NCI-H2196 treated with DMSO at 0.1 percent for 48 hours (cell line): Measurements from ENCODE around the gene FKBP1A.
"Not testable (repeated sequence)": the region's sequence is repeated elsewhere in the genome, so short reads cannot be mapped to it uniquely, and the experiment has no call there.

ENCODE experiments used
- DNase-seq: peaks from one replicate; lab custom pipeline; 2025; ENCODE audit not compliant: unreplicated experiment; lab: John Stamatoyannopoulos, UW

Gene FKBP1A

DNA sequence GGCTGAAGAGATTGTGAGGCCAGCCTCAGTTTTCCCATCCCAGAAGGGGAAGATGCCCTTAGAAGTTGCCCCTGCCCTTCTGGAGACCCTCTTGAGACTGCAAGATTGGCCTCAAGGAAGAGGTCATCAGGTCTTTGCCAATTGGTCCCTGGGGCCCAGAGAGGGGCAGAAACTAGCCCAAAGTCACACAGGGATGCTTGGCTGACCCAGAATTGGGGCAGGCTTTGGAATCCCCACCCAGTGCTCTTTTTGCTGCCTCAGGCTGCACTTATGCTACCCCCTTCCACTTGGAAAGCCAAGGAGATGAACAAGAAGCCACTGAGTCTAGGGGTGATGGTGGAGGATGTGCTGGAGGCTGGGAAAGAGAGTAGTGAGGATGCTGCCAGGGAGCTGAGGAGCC is 24.9 kb upstream of the FKBP1A start:
- DNase-seq = no peak

DNA sequence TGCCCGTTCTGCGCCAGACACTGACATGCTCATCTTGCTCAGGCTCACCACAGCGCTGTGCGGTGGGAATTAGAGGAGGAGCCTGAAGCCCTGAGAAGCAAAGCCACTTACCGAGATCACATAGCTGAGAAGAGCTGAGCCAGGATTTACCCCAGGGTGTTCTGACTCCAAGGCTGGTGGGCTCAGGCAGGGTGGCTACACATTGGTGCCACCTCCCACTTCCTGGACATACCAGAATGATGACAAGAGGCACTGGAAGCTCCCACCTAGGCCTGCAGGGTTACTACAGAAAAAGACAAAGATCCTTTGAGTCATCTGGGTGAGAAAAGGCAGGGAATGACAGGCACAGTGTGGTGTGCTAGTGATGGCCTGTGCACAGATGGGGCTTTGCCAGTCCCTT is 24.4 kb upstream of the FKBP1A start:
- DNase-seq = no peak

- no peak for DNase-seq
Observed at GRCh38 chr20:1415667-1416468, 23.0 kb upstream of the FKBP1A start.

- no peak for DNase-seq
Observed at GRCh38 chr20:1414982-1415381, 22.1 kb upstream of the FKBP1A start.

DNA sequence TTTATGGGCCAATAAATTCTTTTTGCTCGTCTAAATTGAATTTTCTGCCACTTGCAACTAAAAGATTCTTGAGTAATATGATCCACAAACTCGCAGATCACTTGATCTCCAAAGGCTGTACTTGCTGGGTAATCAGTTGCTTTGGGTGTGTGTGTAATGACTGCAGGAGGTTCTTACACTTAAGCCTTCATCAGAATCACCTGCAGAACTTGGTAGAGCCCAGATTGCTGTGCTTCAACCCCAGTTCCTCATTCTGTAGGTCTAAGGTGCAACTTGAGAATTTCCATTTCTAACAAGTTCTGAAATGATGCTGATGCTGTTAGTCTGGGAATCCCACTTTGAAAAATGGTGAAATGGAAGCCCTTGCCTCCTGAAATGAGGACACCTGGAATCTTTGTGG is 12.9 kb upstream of the FKBP1A start:
- no peak for DNase-seq

DNA sequence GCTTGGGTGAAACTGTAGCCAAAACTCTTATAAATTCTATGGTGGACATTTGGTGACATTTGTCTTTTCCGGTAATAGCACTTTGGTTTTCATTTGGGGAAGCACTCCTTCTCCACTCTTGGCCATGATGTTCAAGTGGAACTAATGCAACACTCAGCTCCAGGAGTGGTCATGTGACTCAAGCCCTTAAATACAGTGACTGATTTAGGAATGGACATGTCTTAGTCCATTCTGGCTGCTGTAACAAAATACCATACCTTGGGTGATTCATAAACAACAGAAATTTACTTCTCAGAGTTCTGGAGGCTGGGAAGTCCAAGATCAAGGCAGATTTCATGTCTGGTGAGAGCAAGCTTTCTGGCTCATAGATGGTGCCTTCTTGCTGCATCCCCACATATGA is 10.8 kb upstream of the FKBP1A start:
- no peak for DNase-seq

DNA sequence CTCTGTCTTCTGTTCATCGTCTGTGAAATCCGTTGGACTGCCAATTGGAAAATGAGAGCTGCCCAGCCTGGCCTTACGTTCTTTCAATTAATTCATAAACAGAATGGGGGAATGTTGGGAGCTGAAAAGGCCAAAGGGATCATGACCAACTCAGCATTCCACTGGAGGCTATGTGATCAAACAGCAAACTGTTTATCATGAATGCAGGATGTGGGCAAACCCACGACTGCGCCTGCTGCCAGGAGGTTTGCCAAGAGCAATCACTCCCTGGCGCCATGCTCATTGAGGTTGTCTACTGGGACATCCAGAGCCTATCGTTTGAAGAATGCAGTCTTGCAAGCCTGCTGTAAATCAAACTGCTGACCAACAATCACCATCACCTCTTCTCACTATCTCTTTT is 9.3 kb upstream of the FKBP1A start:
- DNase-seq = no peak

DNA sequence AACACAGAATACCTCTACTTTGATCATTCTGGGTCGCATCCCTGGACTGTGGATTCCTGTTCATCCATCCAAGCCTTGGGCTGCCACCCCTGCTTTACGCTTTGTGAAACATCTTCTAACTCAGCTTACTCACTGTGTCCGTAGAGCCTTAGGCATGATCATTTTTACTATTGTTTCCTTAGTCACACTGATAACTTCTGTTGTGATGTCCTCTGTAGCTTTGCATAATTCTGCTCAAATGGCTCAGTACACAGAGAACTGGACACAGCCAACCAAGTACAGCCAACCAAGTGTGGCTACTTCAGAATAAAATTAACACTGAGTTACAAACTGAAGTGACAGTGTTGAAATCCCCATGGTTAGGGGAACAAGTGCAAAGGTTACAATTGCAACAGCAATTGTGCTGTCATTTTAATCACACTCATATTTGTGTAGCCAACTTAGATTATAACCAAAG is 8.6 kb upstream of the FKBP1A start:
- no peak for DNase-seq

DNA sequence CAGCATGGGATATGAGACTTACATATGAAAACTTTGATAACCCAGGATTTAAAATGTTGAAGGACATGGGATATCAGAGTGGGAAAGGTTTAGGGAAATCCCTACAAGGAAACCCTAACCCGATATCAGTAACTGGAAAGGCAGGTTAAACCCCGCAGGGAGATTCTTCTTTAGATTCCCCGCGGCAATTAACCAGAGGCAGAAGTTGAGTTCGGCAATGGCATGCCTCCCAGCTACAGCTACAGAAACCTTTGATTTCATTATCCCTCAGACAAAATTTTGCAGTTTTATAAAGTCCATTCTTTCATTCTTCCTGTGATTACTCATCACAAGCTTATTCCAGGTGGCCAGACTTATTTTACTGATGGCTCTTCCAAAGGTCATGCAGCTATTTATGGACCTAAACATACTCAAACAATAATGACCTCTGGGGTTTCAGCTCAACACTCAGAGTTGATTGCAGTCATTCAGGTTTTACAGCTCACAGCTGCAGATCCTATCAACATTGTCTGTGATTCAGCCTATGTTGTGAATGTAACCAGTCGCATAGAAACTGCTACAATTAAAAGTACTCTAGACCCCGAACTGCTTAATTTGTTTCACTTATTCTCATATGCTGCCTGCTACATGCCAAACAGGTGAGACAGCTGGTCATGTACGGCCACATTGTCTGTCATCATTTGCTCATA is 7.0 kb upstream of the FKBP1A start:
- DNase-seq = not testable (repeated sequence)

- not testable (repeated sequence) for DNase-seq
Observed at GRCh38 chr20:1398185-1398584, 5.3 kb upstream of the FKBP1A start.

DNA sequence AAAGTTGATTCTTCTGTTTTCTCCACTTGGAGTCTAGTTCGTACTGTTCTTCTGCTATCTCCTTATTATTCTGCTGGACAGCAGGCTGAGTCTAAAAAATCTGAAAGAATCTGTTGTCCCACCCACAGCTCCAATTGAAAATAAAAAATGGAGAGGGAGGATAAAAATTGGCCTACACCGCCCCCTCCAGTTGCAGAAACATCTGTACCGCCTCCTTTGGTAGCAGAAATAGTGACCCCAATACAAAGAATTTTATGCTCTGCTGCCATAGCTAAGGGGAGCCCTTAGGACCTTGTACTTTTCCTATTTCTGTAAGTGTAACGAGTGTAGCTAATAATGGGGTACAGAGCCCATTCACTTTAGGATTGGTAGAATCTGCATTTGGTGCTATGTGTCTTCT is 4.9 kb upstream of the FKBP1A start:
- DNase-seq = no peak

DNA sequence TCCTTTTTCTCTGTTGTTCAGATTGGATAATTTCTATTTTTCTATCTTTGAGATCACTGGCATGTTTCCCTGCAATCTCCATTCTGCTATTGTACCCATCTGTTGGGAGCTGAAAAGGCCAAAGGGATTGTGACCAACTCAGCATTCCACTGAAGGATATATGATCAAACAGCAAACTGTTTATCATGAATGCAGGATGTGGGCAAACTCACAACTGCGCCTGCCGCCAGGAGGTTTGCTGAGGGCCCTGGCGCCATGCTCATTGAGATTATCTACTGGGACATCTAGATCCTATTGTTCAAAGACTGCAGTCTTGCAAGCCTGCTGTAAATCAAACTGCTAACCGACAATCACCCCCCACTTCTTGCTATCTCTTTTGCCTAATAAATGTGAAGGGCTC is 3.8 kb upstream of the FKBP1A start:
- no peak for DNase-seq

DNA sequence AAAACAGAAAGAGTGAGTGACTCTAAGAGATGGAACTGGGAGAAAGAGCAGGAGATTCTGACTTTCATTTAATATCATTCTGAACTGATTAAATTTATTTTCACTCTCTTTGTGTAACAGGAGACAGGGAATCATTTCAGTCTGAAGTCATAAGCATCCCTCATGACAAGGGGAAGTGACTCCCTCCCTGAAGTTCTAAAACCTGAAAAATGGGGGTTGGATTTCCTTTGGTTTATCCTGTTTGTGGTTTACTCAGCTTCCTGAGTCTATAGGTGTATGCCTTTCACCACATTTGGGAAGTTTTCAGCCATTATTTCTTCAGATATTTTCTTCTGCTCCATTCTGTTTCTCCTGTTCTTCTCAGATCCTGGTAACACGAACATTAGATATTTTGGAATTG is 3.4 kb upstream of the FKBP1A start:
- DNase-seq = no peak

GRCh38 chr20:1394686-1395085 is 1.8 kb upstream of the FKBP1A start:
- DNase-seq = no peak

- no peak for DNase-seq
Observed at GRCh38 chr20:1393507-1393882, 641 bp upstream of the FKBP1A start.

- no peak for DNase-seq
Observed at GRCh38 chr20:1392443-1392692, 486 bp downstream of the FKBP1A start.

DNA sequence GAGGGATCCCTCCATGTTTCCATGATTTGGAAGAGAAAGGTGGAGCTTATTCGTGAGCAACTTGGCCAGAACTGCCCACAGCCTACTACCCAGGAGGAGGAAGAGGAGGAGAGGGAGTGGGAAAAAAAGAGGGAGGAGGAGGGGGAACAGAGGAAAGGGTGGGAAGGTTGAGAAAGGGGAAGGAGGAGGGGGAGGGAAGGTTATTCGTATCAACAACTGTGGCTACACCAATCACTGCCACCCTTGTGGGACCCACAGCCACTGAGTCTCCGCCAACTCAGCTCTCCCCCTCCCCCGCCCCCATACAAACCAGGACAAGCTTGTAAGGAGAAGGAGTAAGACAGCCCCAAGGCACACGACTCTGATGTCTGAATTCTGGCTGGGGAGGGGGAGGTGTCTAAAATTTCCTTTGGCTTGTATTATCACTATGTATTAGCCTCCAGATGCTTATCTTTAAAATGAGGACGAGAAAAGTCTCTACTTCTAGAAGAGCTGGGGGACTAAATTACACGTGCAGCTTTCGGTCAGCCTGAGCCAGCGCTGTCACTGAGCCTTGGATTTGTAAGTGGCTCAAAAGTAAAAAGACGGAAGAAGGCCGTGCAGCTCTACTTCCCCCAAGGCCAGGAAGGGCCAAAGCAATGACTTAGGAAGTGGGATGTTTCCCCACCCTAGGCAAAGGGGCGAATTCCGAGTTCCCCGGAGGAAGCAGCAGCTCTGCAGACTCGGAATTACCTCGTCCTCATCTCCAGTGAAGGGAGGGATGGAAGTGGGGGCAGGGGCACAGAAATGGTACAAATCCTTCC is 1.0 kb downstream of the FKBP1A start:
- no peak for DNase-seq

DNA sequence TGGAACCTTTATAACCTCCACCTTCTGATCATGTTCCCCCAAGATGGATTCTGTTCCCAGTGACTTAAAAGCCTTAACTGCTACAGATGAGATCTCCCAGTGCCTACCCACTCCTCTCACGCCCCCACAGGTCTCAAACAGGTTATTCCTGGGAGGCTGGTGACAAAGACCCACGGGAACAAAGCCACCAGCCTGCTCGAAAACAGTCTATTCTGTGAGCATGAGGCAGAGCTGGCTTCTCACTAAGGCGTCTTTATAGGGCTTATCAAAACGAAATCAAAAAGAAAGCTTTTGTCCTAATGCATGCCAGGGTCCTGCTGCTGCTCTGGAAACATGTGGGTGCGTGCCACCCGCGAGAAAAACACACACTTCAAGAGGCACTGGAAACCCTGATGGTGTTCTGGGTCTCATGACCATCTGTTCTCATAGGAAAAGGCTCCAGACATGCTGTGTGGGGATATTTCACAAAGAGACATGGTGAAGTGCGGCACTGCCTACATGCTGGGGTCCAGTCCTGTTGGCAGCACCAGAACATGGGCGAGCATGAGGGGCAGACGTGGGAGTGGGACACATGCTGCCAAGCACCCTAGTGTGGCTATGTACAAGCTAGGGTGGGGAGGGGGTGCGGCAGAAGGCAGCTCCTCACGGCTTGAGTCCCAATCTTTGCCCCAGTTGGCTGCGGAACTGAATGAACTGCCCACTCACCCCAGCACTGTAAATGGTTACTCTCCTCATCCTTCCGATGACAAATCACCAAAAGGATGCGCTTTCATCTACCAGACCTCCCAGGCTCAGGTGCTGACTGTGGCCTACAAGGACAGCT is 2.1 kb downstream of the FKBP1A start:
- DNase-seq = no peak

- no peak for DNase-seq
Observed at GRCh38 chr20:1389703-1390580, 2.9 kb downstream of the FKBP1A start.

DNA sequence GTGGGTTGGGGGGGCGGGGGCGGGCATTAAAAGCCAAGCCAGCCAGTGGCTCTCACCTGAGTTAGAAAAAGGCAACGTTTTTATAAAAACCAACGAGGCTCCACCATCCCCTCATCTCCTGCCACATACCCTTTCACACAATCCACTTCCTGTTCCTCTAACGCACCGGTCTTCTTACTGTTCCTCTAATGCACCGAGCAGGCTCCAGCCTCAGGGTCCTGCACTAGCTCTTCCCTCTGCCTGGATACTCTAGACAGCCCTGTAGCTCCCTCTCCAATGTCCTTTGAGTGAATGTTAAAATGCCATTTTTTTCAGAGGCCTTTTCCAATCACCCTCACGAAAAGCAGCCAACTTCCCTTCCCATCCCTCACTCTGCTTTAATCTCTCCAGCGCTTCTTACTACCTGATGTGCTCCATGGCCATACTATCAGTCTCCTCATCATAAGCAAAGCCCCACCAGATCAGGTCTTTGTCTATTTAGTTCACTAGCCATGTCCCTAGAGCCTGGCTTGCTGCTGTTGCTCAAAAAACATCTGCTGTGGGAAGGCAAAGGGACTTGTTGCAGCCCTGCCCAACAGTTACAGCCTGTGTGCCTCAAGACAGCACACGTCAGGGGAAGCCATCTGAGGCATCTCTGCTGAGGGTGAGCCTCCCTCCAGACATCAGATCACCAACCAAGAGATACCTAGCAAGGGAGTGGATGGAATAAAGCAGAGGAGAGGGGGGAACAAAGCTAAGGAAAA is 3.9 kb downstream of the FKBP1A start:
- DNase-seq = no peak
